Measurements from ENCODE around the gene HDGF. TPM values are rescaled to one million over a fixed set of nuclear protein-coding genes. Genes with fewer than 3 reads are reported as not detected.
A peak's percentile ranks its signal among the peaks of the same experiment; 100 is the strongest.

The HDGF gene
- total RNA-seq, 1 donor from 2014 or later = 270 TPM

DNA sequence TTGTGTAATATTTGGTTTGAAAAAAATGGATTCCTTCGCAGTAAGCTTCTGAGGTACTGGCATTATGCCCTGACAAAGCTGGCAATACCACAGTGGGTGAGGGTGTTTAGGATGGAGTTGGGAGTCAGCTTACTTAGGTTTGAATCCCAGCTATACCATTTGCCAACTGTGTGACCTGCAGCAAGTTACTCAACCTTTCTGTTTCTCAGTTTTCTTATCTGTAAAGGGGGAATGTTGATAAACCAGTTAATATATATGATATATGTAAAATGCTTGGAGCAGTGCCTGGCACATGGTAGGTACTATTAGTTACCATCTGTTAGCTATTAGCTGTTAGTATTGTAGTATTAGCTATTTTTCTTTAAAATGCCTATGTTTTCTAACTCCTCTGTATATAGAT, 4.9 kb upstream of the HDGF start:
- H3K27me3 Mint-ChIP-seq = no peaks in the 10 kb centered on the region
- TF ChIP-seq, protein P1, sequence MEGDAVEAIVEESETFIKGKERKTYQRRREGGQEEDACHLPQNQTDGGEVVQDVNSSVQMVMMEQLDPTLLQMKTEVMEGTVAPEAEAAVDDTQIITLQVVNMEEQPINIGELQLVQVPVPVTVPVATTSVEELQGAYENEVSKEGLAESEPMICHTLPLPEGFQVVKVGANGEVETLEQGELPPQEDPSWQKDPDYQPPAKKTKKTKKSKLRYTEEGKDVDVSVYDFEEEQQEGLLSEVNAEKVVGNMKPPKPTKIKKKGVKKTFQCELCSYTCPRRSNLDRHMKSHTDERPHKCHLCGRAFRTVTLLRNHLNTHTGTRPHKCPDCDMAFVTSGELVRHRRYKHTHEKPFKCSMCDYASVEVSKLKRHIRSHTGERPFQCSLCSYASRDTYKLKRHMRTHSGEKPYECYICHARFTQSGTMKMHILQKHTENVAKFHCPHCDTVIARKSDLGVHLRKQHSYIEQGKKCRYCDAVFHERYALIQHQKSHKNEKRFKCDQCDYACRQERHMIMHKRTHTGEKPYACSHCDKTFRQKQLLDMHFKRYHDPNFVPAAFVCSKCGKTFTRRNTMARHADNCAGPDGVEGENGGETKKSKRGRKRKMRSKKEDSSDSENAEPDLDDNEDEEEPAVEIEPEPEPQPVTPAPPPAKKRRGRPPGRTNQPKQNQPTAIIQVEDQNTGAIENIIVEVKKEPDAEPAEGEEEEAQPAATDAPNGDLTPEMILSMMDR (conservative IDR thresholded peaks at IDR 0.05) = no peak
- H3K36me3 Mint-ChIP-seq = no peaks in the 10 kb centered on the region
- no peak for DNase-seq (ENCODE audit: extremely low spot score, unreplicated experiment)
- H3K4me1 Mint-ChIP-seq (ENCODE audit: unreplicated experiment) = peaks cover 22% of the 10 kb centered on the region
- H3K27ac Mint-ChIP-seq = no peak overlapping the region
- H3K9me3 Mint-ChIP-seq = no peaks in the 10 kb centered on the region
- no peak overlapping the region for H3K4me3 Mint-ChIP-seq

- no peak overlapping the region for H3K27ac Mint-ChIP-seq
- no peak for DNase-seq (ENCODE audit: extremely low spot score, unreplicated experiment)
- H3K4me3 Mint-ChIP-seq = no peak overlapping the region
- TF ChIP-seq, protein P1 (conservative IDR thresholded peaks at IDR 0.05) = no peak
- no peaks in the 10 kb centered on the region for H3K36me3 Mint-ChIP-seq
- peaks cover 20% of the 10 kb centered on the region for H3K4me1 Mint-ChIP-seq (ENCODE audit: unreplicated experiment)
- no peaks in the 10 kb centered on the region for H3K9me3 Mint-ChIP-seq
- no peaks in the 10 kb centered on the region for H3K27me3 Mint-ChIP-seq
Observed at GRCh38 chr1:156755527-156755950, 4.1 kb upstream of the HDGF start.

DNA sequence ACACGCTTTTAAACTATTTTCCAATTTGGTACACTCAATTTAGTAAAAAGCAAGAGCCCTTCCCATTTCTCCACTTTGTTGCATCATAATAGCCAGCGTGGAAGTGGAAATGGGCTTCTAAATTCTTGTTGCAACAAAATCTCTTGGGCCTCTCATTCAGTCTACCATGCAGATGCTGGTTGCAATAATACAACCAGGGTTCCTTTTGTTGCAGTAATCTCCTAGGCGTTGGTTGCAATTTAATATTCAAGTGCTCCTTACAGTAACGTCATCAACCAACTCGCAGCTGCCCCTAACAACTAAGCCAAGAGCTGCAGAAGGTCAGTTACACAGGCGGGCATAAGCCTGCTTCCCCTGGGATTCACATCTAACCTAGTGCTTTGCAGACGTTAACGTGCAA, 2.7 kb upstream of the HDGF start:
- TF ChIP-seq, protein P1 (conservative IDR thresholded peaks at IDR 0.05) = no peak
- H3K9me3 Mint-ChIP-seq = no peaks in the 10 kb centered on the region
- H3K27ac Mint-ChIP-seq = no peak overlapping the region
- H3K27me3 Mint-ChIP-seq = no peaks in the 10 kb centered on the region
- DNase-seq (ENCODE audit: extremely low spot score, unreplicated experiment) = no peak
- H3K4me1 Mint-ChIP-seq (ENCODE audit: unreplicated experiment) = peaks cover 18% of the 10 kb centered on the region
- H3K4me3 Mint-ChIP-seq = peak overlapping the region; percentile 45
- H3K36me3 Mint-ChIP-seq = no peaks in the 10 kb centered on the region

GRCh38 chr1:156752843-156753482, 1.5 kb upstream of the HDGF start:
- Mint-ChIP-seq H3K36me3 (no peaks in the 10 kb centered on the region), H3K4me3 (peak overlapping the region; percentile 96), H3K9me3 (no peaks in the 10 kb centered on the region), H3K27me3 (no peaks in the 10 kb centered on the region), H3K4me1 (ENCODE audit: unreplicated experiment) (peaks cover 25% of the 10 kb centered on the region), H3K27ac (peak overlapping the region; percentile 95)
- TF ChIP-seq, protein P1 (conservative IDR thresholded peaks at IDR 0.05) = no peak
- DNase-seq (ENCODE audit: extremely low spot score, unreplicated experiment) = no peak

DNA sequence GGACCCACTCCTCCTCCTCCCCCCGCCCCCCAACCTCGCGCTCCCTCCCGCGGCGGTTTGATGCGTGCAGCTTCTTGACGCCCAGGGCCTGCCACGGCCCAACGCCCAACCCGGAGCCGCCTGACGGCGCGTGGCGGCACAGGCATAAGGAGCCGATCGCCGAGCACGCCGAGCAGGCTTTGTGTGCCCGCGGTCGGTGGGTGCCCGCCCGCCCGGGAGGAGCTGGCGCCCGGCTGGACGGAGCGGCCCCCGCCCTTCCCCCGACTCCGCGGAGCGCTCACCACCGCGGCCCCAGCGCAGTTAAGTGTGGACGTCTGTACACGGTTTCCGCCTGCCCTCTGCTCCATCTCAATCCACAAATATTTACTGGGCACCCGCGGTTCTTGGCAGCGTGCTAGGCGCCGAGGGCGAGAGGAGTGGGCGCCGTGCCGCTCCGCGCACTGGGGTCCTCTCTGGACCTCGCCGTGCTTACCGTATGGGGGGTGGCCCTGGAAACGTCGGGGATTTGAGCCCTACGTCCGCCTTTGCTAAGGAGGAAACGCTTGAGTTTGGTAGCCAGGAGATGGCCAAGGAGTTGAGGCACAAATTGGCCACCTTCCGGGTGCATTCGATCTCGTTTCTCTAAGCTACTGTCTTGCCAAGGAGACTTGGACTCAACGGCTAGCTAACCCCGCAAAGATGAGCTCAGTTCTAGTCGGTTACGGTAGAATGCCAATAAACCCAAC, 444 bp upstream of the HDGF start:
- peaks cover 32% of the 10 kb centered on the region for H3K4me1 Mint-ChIP-seq (ENCODE audit: unreplicated experiment)
- TF ChIP-seq, protein P1 (conservative IDR thresholded peaks at IDR 0.05) = no peak
- no peaks in the 10 kb centered on the region for H3K27me3 Mint-ChIP-seq
- H3K4me3 Mint-ChIP-seq = peak overlapping the region; percentile 96
- DNase-seq (ENCODE audit: extremely low spot score, unreplicated experiment) = peak; percentile 97
- H3K27ac Mint-ChIP-seq = peak overlapping the region; percentile 95
- no peaks in the 10 kb centered on the region for H3K36me3 Mint-ChIP-seq
- no peaks in the 10 kb centered on the region for H3K9me3 Mint-ChIP-seq
